Panc1 (cell line): Measurements from ENCODE around the gene CCDC183. TPM values are rescaled to one million over a fixed set of nuclear protein-coding genes. Genes with fewer than 3 reads are reported as not detected.

Experiments
- ATAC-seq: fragments of 200-7000 bp; cut with Tn5 transposase; 2 replicates; pipeline ENCODE4 v1.9.1; 2020; ENCODE audit warnings: mild to moderate bottlenecking, moderate library complexity
- BruUV-seq: library from RNA; stranded (reverse); fragments of 400-500 nt; replicated peaks from 2 replicates; lab custom pipeline; 2021; lab: Mats Ljungman, UMichigan
- CTCF ChIA-PET: fragments of 300-600 bp; sonication (Branson Sonifier 250); formaldehyde crosslinking; loops from one replicate; lab custom pipeline; 2022; ENCODE audit warnings: antibody characterized with exemption; lab: Charles Lee
- POLR2A ChIA-PET: fragments of 300-600 bp; sonication (Branson Sonifier 250); formaldehyde crosslinking; loops from one replicate; lab custom pipeline; 2022; ENCODE audit warnings: antibody characterized with exemption; lab: Charles Lee
- DNase-seq: peaks from one replicate; pipeline ENCODE4 v3.0.0-alpha.2; 2010; ENCODE audit warnings: low read depth, low spot score
- H3K27ac ChIP-seq: 2 replicates; pipeline ENCODE4 v1.5.1; 2011; ENCODE audit warnings: mild to moderate bottlenecking, low read length, inconsistent platforms
- H3K27me3 ChIP-seq: fragments of 200-500 bp; sonication (Bioruptor generic); 2 replicates; pipeline ENCODE4 v1.6.0; 2014; ENCODE audit warnings: low read length, inconsistent platforms; ENCODE audit not compliant: control insufficient read depth, insufficient read depth
- H3K36me3 ChIP-seq: fragments of 200-500 bp; sonication (Bioruptor generic); 2 replicates; pipeline ENCODE4 v1.5.1; 2014; ENCODE audit warnings: inconsistent platforms, mild to moderate bottlenecking, low read length, moderate library complexity; ENCODE audit not compliant: control insufficient read depth, insufficient read depth
- H3K4me1 ChIP-seq: 2 replicates; pipeline ENCODE4 v1.5.1; 2011; ENCODE audit warnings: inconsistent platforms, mild to moderate bottlenecking, low read length, moderate library complexity; ENCODE audit not compliant: control insufficient read depth, insufficient read depth
- H3K4me3 ChIP-seq, 2 experiments: 2 replicates each; pipeline ENCODE4 v1.5.1; 2011 to 2012; ENCODE audit warnings: low read depth in 2 of 2, low read length in 2 of 2, mild to moderate bottlenecking in 2 of 2, inconsistent platforms in 1 of 2, moderate library complexity in 1 of 2
- H3K9me3 ChIP-seq: fragments of 200-500 bp; sonication (Bioruptor generic); 2 replicates; pipeline ENCODE4 v1.5.1; 2014; ENCODE audit warnings: low read depth, mild to moderate bottlenecking, inconsistent platforms, low read length, moderate library complexity; ENCODE audit not compliant: control insufficient read depth, insufficient read depth
- POLR2AphosphoS5 ChIP-seq: IDR thresholded peaks from 2 replicates; pipeline ENCODE4 v1.6.1; 2012; ENCODE audit warnings: mild to moderate bottlenecking, low read depth, low read length, moderate library complexity
- SIN3A ChIP-seq: IDR thresholded peaks from 2 replicates; pipeline ENCODE4 v1.6.1; 2012; ENCODE audit warnings: low read depth, mild to moderate bottlenecking, low read length, moderate library complexity, borderline replicate concordance; ENCODE audit not compliant: insufficient read depth
- TCF7L2 ChIP-seq: IDR thresholded peaks from 2 replicates; pipeline ENCODE4 v1.6.1; 2011; ENCODE audit warnings: mild to moderate bottlenecking, low read depth, low read length, inconsistent platforms
- in situ Hi-C: cut with HindIII; loops from 2 replicates; pipeline ENCODE4 v1.10.0; 2016; ENCODE audit warnings: low sequenced_read_pairs, low pct_unique_long_range_greater_than_20kb
- intact Hi-C: fragments of 100-400 bp; cut with micrococcal nuclease; formaldehyde crosslinking; loops from one replicate; pipeline ENCODE4 v1.10.0; 2022; ENCODE audit not compliant: unreplicated experiment
- total RNA-seq: library from RNA; stranded (reverse); gene quantifications from one replicate; pipeline ENCODE4 v1.2.1, GENCODE V29; 2021; ENCODE audit not compliant: unreplicated experiment
- TF ChIP-seq, protein P1 (sequence below), 2 experiments: IDR thresholded peaks; 2 replicates each; pipeline ENCODE4 v1.6.1; 2011 to 2012; ENCODE audit warnings: low read depth in 2 of 2, control low read depth in 1 of 2, low read length in 1 of 2, mild to moderate bottlenecking in 1 of 2, moderate library complexity in 1 of 2; ENCODE audit not compliant: insufficient read depth in 1 of 2
- TF ChIP-seq, protein P2 (sequence below): fragments of 450-650 bp; IDR thresholded peaks from 2 replicates; pipeline ENCODE4 v1.5.1; 2017; ENCODE audit warnings: mild to moderate bottlenecking

Gene CCDC183
- total RNA-seq, 1 experiment from 2014 or later, result 0.62 TPM

DNA sequence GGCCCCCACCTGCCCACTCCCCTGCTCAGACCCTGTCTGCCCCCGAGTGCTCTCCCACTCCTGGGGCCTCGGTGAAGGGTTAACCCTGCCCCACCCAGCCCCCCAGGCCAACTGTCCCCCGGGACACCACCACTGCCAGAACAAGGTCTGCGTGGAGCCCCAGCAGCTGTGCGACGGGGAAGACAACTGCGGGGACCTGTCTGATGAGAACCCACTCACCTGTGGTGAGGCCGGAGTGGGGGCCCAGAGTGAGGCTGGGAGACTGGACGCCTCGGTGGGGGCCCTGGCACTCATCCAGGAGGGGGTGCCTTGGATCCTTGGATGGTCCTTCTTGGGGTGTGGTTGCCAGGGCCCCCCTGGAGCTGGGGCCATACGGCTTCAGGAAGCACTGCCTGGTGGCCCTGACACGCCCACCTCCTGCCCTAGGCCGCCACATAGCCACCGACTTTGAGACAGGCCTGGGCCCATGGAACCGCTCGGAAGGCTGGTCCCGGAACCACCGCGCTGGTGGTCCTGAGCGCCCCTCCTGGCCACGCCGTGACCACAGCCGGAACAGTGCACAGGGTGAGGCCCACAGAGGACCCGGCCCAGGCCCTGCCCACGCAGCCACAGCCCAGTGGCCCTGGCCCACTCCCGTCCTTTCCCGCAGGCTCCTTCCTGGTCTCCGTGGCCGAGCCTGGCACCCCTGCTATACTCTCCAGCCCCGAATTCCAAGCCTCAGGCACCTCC is 58.1 kb downstream of the CCDC183 start:
- in situ Hi-C loops (no loop called here), intact Hi-C loops (no loop called here)
- BruUV-seq, result no TSS peak
- no peak for TF ChIP-seq SIN3A
- TF ChIP-seq, protein P1, sequence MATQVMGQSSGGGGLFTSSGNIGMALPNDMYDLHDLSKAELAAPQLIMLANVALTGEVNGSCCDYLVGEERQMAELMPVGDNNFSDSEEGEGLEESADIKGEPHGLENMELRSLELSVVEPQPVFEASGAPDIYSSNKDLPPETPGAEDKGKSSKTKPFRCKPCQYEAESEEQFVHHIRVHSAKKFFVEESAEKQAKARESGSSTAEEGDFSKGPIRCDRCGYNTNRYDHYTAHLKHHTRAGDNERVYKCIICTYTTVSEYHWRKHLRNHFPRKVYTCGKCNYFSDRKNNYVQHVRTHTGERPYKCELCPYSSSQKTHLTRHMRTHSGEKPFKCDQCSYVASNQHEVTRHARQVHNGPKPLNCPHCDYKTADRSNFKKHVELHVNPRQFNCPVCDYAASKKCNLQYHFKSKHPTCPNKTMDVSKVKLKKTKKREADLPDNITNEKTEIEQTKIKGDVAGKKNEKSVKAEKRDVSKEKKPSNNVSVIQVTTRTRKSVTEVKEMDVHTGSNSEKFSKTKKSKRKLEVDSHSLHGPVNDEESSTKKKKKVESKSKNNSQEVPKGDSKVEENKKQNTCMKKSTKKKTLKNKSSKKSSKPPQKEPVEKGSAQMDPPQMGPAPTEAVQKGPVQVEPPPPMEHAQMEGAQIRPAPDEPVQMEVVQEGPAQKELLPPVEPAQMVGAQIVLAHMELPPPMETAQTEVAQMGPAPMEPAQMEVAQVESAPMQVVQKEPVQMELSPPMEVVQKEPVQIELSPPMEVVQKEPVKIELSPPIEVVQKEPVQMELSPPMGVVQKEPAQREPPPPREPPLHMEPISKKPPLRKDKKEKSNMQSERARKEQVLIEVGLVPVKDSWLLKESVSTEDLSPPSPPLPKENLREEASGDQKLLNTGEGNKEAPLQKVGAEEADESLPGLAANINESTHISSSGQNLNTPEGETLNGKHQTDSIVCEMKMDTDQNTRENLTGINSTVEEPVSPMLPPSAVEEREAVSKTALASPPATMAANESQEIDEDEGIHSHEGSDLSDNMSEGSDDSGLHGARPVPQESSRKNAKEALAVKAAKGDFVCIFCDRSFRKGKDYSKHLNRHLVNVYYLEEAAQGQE (IDR thresholded peaks at IDR 0.05; ENCODE audit: insufficient read depth in 1 of 2, low read depth in 2 of 2, low read length in 1 of 2), result no peak
- no peak for TF ChIP-seq POLR2AphosphoS5
- no peak for TF ChIP-seq TCF7L2
- CTCF ChIA-PET, result no interaction called here
- ATAC-seq (no peak), DNase-seq (no peak)
- no peaks in the 10 kb centered on the region for H3K27me3 ChIP-seq
- no peaks in the 10 kb centered on the region for H3K36me3 ChIP-seq
- POLR2A ChIA-PET, result no interaction called here
- H3K27ac ChIP-seq, result no peak overlapping the region
- no peak overlapping the region for H3K4me3 ChIP-seq
- peaks cover 38% of the 10 kb centered on the region for H3K4me1 ChIP-seq
- H3K9me3 ChIP-seq, result no peaks in the 10 kb centered on the region

DNA sequence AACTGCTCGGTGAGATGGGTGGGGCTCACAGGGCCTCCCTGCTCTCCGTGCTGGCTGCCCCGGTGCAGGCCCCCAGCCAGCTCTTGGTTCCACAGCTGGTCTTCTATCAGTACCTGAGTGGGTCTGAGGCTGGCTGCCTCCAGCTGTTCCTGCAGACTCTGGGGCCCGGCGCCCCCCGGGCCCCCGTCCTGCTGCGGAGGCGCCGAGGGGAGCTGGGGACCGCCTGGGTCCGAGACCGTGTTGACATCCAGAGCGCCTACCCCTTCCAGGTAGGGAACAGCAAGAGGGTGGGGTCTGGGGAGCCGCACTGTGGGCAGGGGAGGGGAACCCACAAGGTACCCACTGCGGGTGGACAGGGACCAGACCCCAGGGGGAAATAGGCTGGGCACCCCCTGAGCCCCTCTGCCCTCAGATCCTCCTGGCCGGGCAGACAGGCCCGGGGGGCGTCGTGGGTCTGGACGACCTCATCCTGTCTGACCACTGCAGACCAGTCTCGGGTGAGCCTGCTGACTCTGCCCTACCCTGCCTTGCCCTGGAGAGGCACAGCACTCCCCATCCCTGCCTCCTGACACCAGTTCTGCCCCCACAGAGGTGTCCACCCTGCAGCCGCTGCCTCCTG is 58.8 kb downstream of the CCDC183 start:
- no peak for TF ChIP-seq POLR2AphosphoS5
- TF ChIP-seq SIN3A, result no peak
- no peak for TF ChIP-seq TCF7L2
- TF ChIP-seq, protein P2, sequence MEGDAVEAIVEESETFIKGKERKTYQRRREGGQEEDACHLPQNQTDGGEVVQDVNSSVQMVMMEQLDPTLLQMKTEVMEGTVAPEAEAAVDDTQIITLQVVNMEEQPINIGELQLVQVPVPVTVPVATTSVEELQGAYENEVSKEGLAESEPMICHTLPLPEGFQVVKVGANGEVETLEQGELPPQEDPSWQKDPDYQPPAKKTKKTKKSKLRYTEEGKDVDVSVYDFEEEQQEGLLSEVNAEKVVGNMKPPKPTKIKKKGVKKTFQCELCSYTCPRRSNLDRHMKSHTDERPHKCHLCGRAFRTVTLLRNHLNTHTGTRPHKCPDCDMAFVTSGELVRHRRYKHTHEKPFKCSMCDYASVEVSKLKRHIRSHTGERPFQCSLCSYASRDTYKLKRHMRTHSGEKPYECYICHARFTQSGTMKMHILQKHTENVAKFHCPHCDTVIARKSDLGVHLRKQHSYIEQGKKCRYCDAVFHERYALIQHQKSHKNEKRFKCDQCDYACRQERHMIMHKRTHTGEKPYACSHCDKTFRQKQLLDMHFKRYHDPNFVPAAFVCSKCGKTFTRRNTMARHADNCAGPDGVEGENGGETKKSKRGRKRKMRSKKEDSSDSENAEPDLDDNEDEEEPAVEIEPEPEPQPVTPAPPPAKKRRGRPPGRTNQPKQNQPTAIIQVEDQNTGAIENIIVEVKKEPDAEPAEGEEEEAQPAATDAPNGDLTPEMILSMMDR, result no peak
- TF ChIP-seq, protein P1 (IDR thresholded peaks at IDR 0.05; ENCODE audit: insufficient read depth in 1 of 2, low read depth in 2 of 2, low read length in 1 of 2), result no peak
- no peak for ATAC-seq
- Histone ChIP-seq H3K27me3 (no peaks in the 10 kb centered on the region), H3K9me3 (no peaks in the 10 kb centered on the region), H3K27ac (no peak overlapping the region), H3K4me3 (no peak overlapping the region), H3K36me3 (no peaks in the 10 kb centered on the region), H3K4me1 (peaks cover 44% of the 10 kb centered on the region)
- no peak for DNase-seq
- intact Hi-C loops (no loop called here), in situ Hi-C loops (no loop called here)
- POLR2A ChIA-PET, result no interaction called here
- no TSS peak for BruUV-seq
- CTCF ChIA-PET, result no interaction called here
